NCI-H2171 (cell line): ENCODE measurements around the gene DCUN1D1.

Experiments used
- DNase-seq: peaks from one replicate; lab custom pipeline; 2025; lab: John Stamatoyannopoulos, UW

DCUN1D1 gene

DNA sequence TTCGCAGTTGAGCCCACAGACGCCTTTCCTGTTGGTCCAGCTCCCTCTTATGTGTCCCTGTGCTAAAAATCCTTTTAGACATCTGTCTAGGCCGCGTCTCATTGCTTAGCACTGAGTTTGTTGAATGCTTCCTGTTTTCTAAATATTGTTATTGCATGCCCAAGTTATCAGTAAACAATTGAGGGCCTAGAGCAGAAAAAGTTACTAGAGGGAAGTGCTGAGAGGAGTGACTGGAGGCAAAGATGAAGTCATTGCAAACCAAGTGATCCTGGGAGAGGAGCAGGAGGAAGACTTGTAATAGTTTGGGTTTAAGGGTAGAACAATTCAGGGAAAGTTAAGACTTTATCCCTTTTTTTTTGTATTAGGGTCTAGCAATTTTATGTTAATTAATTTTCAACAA, 88.1 kb downstream of the DCUN1D1 start:
- no peak for DNase-seq

GRCh38 chr3:182891364-182891763, 89.0 kb downstream of the DCUN1D1 start:
- DNase-seq: no peak

DNA sequence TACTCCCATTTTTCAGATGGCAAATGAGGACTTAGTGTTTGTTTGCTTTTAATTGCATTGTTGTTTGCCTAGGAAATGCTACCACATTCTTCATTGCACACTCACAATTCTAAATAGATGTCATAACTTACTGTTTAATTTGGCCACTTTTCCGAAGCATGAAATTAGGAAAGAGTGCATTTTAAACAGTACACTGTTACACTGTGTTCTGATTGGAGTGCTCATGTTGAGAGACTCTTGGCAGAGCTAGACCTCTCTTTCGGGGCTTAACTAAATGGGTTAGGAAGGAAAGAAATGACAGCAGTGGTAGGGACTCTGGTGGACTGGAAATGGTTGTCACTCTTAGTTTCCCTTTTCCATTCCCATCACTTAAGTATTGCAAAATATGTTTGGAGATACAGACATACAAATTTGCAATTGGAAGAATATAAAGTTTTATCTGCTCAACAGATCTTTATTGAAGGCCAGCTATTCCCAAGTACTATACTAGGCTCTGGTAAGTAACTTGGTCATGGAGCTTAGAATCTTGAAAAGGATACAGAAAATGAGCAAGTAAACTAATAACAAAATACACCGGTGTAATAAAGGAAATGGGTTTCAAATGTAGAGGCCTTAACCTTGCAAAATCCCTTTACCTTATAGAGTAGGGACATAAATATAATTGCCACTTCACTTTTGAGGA, 90.2 kb downstream of the DCUN1D1 start:
- no peak for DNase-seq
